ENCODE data around the gene SELENOI.
"Not testable (repeated sequence)": the region's sequence is repeated elsewhere in the genome, so short reads cannot be mapped to it uniquely, and the experiment has no call there.

Gene SELENOI

GRCh38 chr2:26363323-26363722 is 17.4 kb downstream of the SELENOI start:
- TF ChIP-seq, protein P1, sequence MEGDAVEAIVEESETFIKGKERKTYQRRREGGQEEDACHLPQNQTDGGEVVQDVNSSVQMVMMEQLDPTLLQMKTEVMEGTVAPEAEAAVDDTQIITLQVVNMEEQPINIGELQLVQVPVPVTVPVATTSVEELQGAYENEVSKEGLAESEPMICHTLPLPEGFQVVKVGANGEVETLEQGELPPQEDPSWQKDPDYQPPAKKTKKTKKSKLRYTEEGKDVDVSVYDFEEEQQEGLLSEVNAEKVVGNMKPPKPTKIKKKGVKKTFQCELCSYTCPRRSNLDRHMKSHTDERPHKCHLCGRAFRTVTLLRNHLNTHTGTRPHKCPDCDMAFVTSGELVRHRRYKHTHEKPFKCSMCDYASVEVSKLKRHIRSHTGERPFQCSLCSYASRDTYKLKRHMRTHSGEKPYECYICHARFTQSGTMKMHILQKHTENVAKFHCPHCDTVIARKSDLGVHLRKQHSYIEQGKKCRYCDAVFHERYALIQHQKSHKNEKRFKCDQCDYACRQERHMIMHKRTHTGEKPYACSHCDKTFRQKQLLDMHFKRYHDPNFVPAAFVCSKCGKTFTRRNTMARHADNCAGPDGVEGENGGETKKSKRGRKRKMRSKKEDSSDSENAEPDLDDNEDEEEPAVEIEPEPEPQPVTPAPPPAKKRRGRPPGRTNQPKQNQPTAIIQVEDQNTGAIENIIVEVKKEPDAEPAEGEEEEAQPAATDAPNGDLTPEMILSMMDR (IDR thresholded peaks at IDR 0.05; ENCODE audit: low read depth, low read length): no peak
- DNase-seq (ENCODE audit: extremely low read depth, low read depth): no peak

DNA sequence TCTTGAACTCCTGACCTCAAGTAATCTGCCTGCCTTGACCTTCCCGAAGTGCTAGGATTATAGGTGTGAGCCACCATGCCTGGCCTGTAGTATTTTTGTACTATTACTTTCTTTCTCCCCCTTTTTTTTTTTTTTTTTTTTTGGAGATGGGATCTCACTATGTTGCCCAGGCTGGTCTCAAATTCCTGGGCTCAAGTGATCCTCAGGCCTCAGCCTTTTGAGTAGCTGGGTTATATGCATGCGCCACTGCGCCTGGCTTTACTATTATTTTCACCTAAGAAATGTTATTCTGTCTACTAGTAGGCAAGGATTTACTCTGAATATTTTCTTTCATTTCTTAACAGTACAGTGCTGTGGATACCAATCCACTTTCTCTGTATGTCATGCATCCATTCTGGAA is 18.0 kb downstream of the SELENOI start:
- DNase-seq (ENCODE audit: extremely low read depth, low read depth): no peak
- TF ChIP-seq, protein P1 (IDR thresholded peaks at IDR 0.05; ENCODE audit: low read depth, low read length): no peak

GRCh38 chr2:26364669-26365068 is 18.7 kb downstream of the SELENOI start:
- TF ChIP-seq, protein P1 (IDR thresholded peaks at IDR 0.05; ENCODE audit: low read depth, low read length): no peak
- no peak for DNase-seq (ENCODE audit: extremely low read depth, low read depth)

DNA sequence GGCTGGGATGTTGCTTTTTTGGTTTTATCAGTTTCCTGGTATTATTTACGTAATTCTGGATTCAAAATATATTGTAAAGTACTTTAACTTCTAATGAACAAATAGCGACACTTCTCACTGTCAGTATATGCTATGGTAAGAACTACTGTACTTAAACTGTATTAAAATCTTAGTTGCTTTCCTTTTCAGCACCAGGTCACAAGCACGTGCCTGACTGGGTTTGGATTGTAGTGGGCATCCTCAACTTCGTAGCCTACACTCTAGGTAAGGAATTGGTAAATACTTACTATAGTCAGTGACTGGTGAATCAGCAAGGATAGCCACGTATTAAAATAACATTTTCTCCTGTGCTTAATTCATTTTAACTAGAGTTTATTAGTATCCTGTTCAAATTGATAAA is 21.0 kb downstream of the SELENOI start:
- no peak for DNase-seq (ENCODE audit: extremely low read depth, low read depth)
- TF ChIP-seq, protein P1 (IDR thresholded peaks at IDR 0.05; ENCODE audit: low read depth, low read length): no peak

GRCh38 chr2:26369664-26370063 is 23.7 kb downstream of the SELENOI start:
- DNase-seq (ENCODE audit: extremely low read depth, low read depth): not testable (repeated sequence)

GRCh38 chr2:26370909-26371308 is 25.0 kb downstream of the SELENOI start:
- not testable (repeated sequence) for DNase-seq (ENCODE audit: extremely low read depth, low read depth)

- no peak for DNase-seq (ENCODE audit: extremely low read depth, low read depth)
- TF ChIP-seq, protein P1 (IDR thresholded peaks at IDR 0.05; ENCODE audit: low read depth, low read length): no peak
Observed at GRCh38 chr2:26376799-26377198, 30.9 kb downstream of the SELENOI start.

DNA sequence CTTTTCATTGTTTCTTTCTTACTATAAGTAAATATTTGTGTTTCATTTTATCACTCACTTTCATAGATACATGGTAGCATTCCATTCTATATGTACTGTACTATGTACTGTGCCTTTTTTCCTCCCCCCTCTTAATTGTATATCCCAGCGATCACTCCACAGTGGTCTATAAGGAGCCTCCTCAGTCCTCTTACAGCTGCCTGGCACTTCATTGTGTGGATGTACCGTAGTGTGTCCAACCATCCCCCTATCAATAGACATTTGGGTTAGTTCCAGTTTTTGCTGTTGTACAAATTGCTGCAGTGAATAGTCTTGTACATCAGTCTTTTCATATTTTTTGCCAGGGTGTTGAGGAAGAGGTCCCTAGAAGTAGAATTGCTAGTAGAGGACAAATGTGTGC is 34.3 kb downstream of the SELENOI start:
- no peak for DNase-seq (ENCODE audit: extremely low read depth, low read depth)
- TF ChIP-seq, protein P1 (IDR thresholded peaks at IDR 0.05; ENCODE audit: low read depth, low read length): no peak

DNA sequence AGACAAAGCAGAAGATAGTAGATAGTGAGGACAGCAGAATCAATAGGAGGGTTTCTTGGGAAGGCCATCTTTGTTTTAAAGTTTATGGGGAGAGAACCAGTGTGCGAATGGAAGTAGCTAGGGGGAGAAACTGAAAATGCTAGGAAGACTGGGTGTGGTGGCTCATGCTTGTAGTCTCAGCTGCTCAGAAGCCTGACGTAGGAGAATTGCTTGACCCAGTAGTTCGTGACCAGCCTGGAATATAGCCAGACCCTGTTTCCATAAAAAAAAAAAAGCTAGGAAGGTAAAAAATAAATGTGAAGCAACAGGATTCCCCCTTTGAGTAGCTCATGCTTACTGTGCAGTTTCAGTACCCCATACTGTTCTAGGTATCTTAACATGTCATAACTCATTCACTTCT is 36.6 kb downstream of the SELENOI start:
- no peak for DNase-seq (ENCODE audit: extremely low read depth, low read depth)
- TF ChIP-seq, protein P1 (IDR thresholded peaks at IDR 0.05; ENCODE audit: low read depth, low read length): no peak

Measured in AG09319 (cell line).